Esophagus squamous epithelium (tissue), 5 donors: ENCODE data around the gene MYCBP. TPM values are rescaled to one million over a fixed set of nuclear protein-coding genes. Genes with fewer than 3 reads are reported as not detected.

Experiments used
- DNase-seq: peaks from one replicate; lab custom pipeline; 2025; lab: John Stamatoyannopoulos, UW
- H3K27ac ChIP-seq, 4 donors: fragments of 200-600 bp; sonication (generic); one replicate each; pipeline ENCODE4 v1.5.1; 2016 to 2019; ENCODE audit warnings: mild to moderate bottlenecking in 1 of 4
- H3K27me3 ChIP-seq, 4 donors: fragments of 200-600 bp; sonication (generic); 1 replicate in 3 of 4; 2 replicates in 1 of 4; pipeline versions ENCODE4 v1.5.1 to v1.6.0; 2017 to 2021; ENCODE audit warnings: antibody characterized with exemption in 1 of 4
- H3K36me3 ChIP-seq, 3 donors: fragments of 200-600 bp; sonication (generic); one replicate each; pipeline ENCODE4 v1.5.1; 2016 to 2019
- H3K4me1 ChIP-seq, 3 donors: fragments of 200-600 bp; sonication (generic); one replicate each; pipeline ENCODE4 v1.5.1; 2017 to 2019
- H3K4me3 ChIP-seq, 4 donors: fragments of 200-600 bp; sonication (generic); 1 replicate in 3 of 4; 2 replicates in 1 of 4; pipeline ENCODE4 v1.5.1; 2016 to 2019; ENCODE audit warnings: mild to moderate bottlenecking in 2 of 4, moderate library complexity in 1 of 4
- H3K9me3 ChIP-seq, 3 donors: fragments of 200-600 bp; sonication (generic); one replicate each; pipeline ENCODE4 v1.5.1; 2016 to 2019
- CTCF ChIP-seq, 6 experiments: fragments of 450-650 bp in 4 of 6; fragments of 200-600 bp in 2 of 6; sonication (generic) in 2 of 6; IDR thresholded peaks; one replicate each; pipeline ENCODE4 v1.5.1; 2016 to 2019; ENCODE audit warnings: antibody characterized with exemption in 6 of 6, mild to moderate bottlenecking in 4 of 6, moderate library complexity in 4 of 6
- POLR2A ChIP-seq, 4 donors: fragments of 450-650 bp; IDR thresholded peaks; one replicate each; pipeline ENCODE4 v1.6.1; 2017; ENCODE audit warnings: antibody characterized with exemption in 4 of 4, mild to moderate bottlenecking in 4 of 4, moderate library complexity in 3 of 4
- WGBS, 2 donors: methylation state at CpG; one replicate each; pipeline ENCODE4 v1.1.5; 2018; 5-methylcytosine and 5-hydroxymethylcytosine counted together
- intact Hi-C: fragments of 100-400 bp; cut with DNase I; formaldehyde crosslinking; loops from one replicate; pipeline ENCODE4 v1.15.0; 2022
- total RNA-seq, 4 donors: library from RNA; depleted of rRNA; stranded (reverse); fragments of >200 nt; gene quantifications; one replicate each; pipeline ENCODE4 v1.1.0, GENCODE V29; 2016
- donor health status: DM: yes; HTN: yes; CAD: no.

MYCBP gene
- total RNA-seq, 4 donors from 2014 or later = 22.7 to 42.0 (median 26.0) TPM

GRCh38 chr1:38834221-38834782, 38.8 kb downstream of the MYCBP start:
- no peak for DNase-seq
- intact Hi-C loops = no loop called here

GRCh38 chr1:38833146-38833545, 40.0 kb downstream of the MYCBP start:
- 66 to 73% methylated on average over 3 of the region's 3 CpGs for WGBS, 2 donors
- DNase-seq = no peak
- peaks cover 0 to 5% (median 2%) of the 10 kb centered on the region in 3 donors for H3K36me3 ChIP-seq

More at GRCh38 chr1:38834221-38834782, 38.8 kb downstream of the MYCBP start:
- TF ChIP-seq POLR2A (IDR thresholded peaks at IDR 0.05) = no peak
- no peak for TF ChIP-seq CTCF (IDR thresholded peaks at IDR 0.05)
- H3K4me3 ChIP-seq = no peak overlapping the region
- WGBS, 2 donors = 70 to 78% methylated on average over 3 of the region's 3 CpGs
- no peaks in the 10 kb centered on the region for H3K27me3 ChIP-seq
- H3K27ac ChIP-seq = no peak overlapping the region
- H3K9me3 ChIP-seq = no peaks in the 10 kb centered on the region
- peaks cover 0 to under 1% (median 0%) of the 10 kb centered on the region in 3 donors for H3K4me1 ChIP-seq
- H3K36me3 ChIP-seq = peaks cover 0 to 16% (median 12%) of the 10 kb centered on the region in 3 donors

GRCh38 chr1:38832370-38832734, 40.8 kb downstream of the MYCBP start:
- WGBS, 2 donors = 77 to 87% methylated on average over 3 of the region's 3 CpGs
- Histone ChIP-seq H3K4me3 (no peak overlapping the region), H3K27ac (no peak overlapping the region), H3K4me1 (no peaks in the 10 kb centered on the region), H3K36me3 (no peaks in the 10 kb centered on the region), H3K9me3 (no peaks in the 10 kb centered on the region), H3K27me3 (no peaks in the 10 kb centered on the region)
- TF ChIP-seq CTCF (IDR thresholded peaks at IDR 0.05) = no peak
- TF ChIP-seq POLR2A (IDR thresholded peaks at IDR 0.05) = no peak
- intact Hi-C loops = no loop called here
- no peak for DNase-seq

More at GRCh38 chr1:38833146-38833545, 40.0 kb downstream of the MYCBP start:
- Histone ChIP-seq H3K9me3 (no peaks in the 10 kb centered on the region), H3K27me3 (no peaks in the 10 kb centered on the region), H3K27ac (no peak overlapping the region), H3K4me3 (no peak overlapping the region), H3K4me1 (no peaks in the 10 kb centered on the region)
- intact Hi-C loops = no loop called here
- TF ChIP-seq POLR2A (IDR thresholded peaks at IDR 0.05) (no peak), CTCF (IDR thresholded peaks at IDR 0.05) (no peak)

GRCh38 chr1:38831731-38832369, 41.3 kb downstream of the MYCBP start:
- DNase-seq = no peak
- H3K27ac ChIP-seq = no peak overlapping the region
- 63 to 72% methylated on average over 6 of the region's 6 CpGs for WGBS, 2 donors
- H3K4me3 ChIP-seq = no peak overlapping the region
- H3K4me1 ChIP-seq = no peaks in the 10 kb centered on the region
- TF ChIP-seq POLR2A (IDR thresholded peaks at IDR 0.05) (no peak), CTCF (IDR thresholded peaks at IDR 0.05) (no peak)
- intact Hi-C loops = no loop called here
- no peaks in the 10 kb centered on the region for H3K27me3 ChIP-seq
- H3K9me3 ChIP-seq = no peaks in the 10 kb centered on the region
- H3K36me3 ChIP-seq = no peaks in the 10 kb centered on the region

GRCh38 chr1:38829368-38829767, 43.8 kb downstream of the MYCBP start:
- Histone ChIP-seq H3K27ac (no peak overlapping the region), H3K36me3 (no peaks in the 10 kb centered on the region), H3K27me3 (peaks cover 0 to 10% (median 0%) of the 10 kb centered on the region in 4 donors), H3K4me1 (no peaks in the 10 kb centered on the region), H3K9me3 (no peaks in the 10 kb centered on the region), H3K4me3 (no peak overlapping the region)
- DNase-seq = no peak
- WGBS, 2 donors = 40 to 50% methylated on average over 1 of the region's 1 CpG
- no peak for TF ChIP-seq CTCF (IDR thresholded peaks at IDR 0.05)
- no peak for TF ChIP-seq POLR2A (IDR thresholded peaks at IDR 0.05)
- intact Hi-C loops = no loop called here
